Activated CD4-positive, CD25-positive, alpha-beta regulatory T cell treated with anti-CD3 and anti-CD28 coated beads, Interleukin-2, amount 50 U/mL, for 72 hours (primary cell): ENCODE results near the gene KLB.
"Not testable (repeated sequence)": the region's sequence is repeated elsewhere in the genome, so short reads cannot be mapped to it uniquely, and the experiment has no call there.

Experiments
- DNase-seq: peaks from one replicate; pipeline ENCODE4 v3.0.0; 2021

KLB gene

GRCh38 chr4:39406763-39407583, at the start of gene KLB:
KLB (plus strand) TSS chr4:39406930; CDS start chr4:39406950, 20 bp downstream.
- no peak for DNase-seq

- DNase-seq = no peak
Measured at GRCh38 chr4:39357002-39357401, 49.7 kb upstream of the KLB start.

GRCh38 chr4:39360611-39361010, 46.1 kb upstream of the KLB start:
- DNase-seq = not testable (repeated sequence)

- DNase-seq = no peak
Measured at GRCh38 chr4:39362827-39363226, 43.9 kb upstream of the KLB start.

GRCh38 chr4:39363773-39364393, 42.8 kb upstream of the KLB start:
- DNase-seq = no peak

GRCh38 chr4:39365360-39365759, 41.4 kb upstream of the KLB start:
- no peak for DNase-seq

GRCh38 chr4:39365830-39366771, 40.6 kb upstream of the KLB start, which contains the start of gene RFC1:
RFC1 (minus strand) TSS chr4:39366362; CDS start chr4:39366241, 121 bp downstream.
- DNase-seq = peak; percentile 96

GRCh38 chr4:39367166-39367565, 39.6 kb upstream of the KLB start:
- no peak for DNase-seq

- no peak for DNase-seq
Measured at GRCh38 chr4:39369301-39369700, 37.4 kb upstream of the KLB start.

- not testable (repeated sequence) for DNase-seq
Measured at GRCh38 chr4:39371209-39371608, 35.5 kb upstream of the KLB start.

- DNase-seq = no peak
Measured at GRCh38 chr4:39375478-39375877, 31.3 kb upstream of the KLB start.

GRCh38 chr4:39383690-39384089, 23.0 kb upstream of the KLB start:
- DNase-seq = no peak

GRCh38 chr4:39384563-39384962, 22.2 kb upstream of the KLB start:
- DNase-seq = no peak

GRCh38 chr4:39390603-39391002, 16.1 kb upstream of the KLB start:
- DNase-seq = no peak

- no peak for DNase-seq
Measured at GRCh38 chr4:39394706-39395105, 12.0 kb upstream of the KLB start.

- DNase-seq = not testable (repeated sequence)
Measured at GRCh38 chr4:39401640-39402039, 5.1 kb upstream of the KLB start.

- no peak for DNase-seq
Measured at GRCh38 chr4:39407584-39407885, 805 bp downstream of the KLB start.

- DNase-seq = no peak
Measured at GRCh38 chr4:39410415-39410814, 3.7 kb downstream of the KLB start.

- DNase-seq = not testable (repeated sequence)
Measured at GRCh38 chr4:39411561-39411960, 4.8 kb downstream of the KLB start.

- no peak for DNase-seq
Measured at GRCh38 chr4:39415678-39416283, 9.1 kb downstream of the KLB start.

GRCh38 chr4:39422247-39422646, 15.5 kb downstream of the KLB start:
- DNase-seq = no peak

- DNase-seq = not testable (repeated sequence)
Measured at GRCh38 chr4:39425297-39425696, 18.6 kb downstream of the KLB start.

GRCh38 chr4:39426728-39427127, 20.0 kb downstream of the KLB start:
- no peak for DNase-seq
